Measurements from ENCODE around the gene ZSCAN21.
"Not testable (repeated sequence)": the region's sequence is repeated elsewhere in the genome, so short reads cannot be mapped to it uniquely, and the experiment has no call there.

Gene ZSCAN21

DNA sequence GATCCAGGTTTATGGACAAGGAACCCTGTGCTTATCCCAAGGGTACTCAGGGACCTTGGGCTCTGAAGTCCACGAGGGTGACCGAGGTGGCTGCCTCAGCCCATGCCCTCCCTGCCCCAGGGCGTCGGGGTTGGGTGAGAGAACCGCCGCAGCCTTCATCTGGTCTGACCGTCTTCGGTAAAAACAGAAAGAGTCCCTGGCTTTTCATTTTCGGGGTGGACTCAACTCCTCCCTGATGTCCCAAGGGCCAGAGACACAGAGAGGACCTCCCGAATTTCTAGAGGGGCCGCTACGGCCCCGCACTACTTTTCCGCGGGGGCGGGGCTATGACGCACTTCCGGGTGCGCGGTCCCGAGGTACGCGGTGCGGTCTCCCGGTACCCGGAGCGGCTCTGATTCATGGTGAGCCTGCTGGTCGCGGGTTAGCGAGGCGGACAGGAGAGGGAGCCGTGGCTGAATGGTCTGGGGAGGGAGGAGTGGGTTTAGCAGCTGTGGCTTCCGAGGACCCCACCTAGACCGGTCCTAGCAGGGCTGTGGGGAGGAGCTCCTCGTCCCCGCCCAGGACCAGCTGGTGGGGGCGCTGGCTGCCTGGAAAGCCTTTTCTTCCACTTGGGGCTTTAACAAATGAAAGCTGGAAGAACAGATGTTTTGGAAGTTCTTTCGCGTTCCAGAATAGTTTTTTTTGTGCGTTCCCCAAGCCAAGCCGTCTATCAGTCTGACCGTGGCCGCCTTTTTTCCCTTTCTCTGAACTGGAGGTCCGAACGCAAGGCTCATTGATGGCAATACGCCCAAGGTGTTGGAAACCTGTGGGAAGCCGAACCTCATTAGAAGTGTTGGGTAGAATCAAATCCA lies at the start of gene ZSCAN21:
Gene ZSCAN21, plus strand, starts transcription at position 334 of the 851 bp plus-strand sequence. CDS start 7,233 bp downstream, outside the sequence.
- peak; percentile 96 for DNase-seq (ENCODE audit: low spot score)

DNA sequence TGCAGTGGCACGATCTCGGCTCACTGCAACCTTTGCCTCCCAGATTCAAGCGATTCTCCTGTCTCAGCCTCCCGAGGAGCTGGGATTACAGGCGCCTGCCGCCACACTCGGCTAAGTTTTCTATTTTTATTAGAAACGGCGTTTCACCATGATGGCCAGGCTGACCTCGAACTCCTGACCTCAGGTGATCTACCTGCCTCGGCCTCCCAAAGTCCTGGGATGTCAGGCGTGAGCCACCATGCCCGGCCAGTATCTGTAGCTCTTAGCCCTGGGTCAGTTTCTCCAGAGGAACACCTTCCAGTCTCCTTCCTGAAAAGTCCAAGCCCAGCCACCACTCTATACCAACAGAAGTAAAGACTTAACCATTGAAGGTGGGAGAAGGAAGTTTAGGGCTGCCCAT lies 49.3 kb upstream of the ZSCAN21 start:
- no peak for DNase-seq (ENCODE audit: low spot score)

GRCh38 chr7:100003711-100004661 lies 45.6 kb upstream of the ZSCAN21 start:
- no peak for DNase-seq (ENCODE audit: low spot score)

GRCh38 chr7:100007887-100008286 lies 41.7 kb upstream of the ZSCAN21 start:
- no peak for DNase-seq (ENCODE audit: low spot score)

DNA sequence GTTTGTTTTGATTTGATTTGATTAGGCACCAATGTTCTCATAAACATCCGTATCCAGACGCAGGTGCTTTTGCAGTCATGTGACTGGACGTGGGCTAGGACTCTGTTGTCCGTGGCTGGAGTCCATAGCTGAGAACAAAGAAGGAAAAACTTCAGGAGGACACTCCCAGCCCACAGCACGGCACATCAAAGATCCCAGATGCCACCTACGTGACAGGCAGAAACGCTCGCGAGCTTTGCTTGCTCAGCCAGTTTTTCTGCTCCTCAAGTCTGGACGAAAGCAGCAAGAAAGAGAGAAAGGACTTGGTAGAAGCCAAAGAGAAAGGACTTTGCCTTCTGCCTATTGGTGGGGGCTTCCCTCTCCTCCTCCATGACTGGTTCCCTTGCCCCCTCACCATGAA lies 41.0 kb upstream of the ZSCAN21 start:
- DNase-seq (ENCODE audit: low spot score), result no peak

- DNase-seq (ENCODE audit: low spot score), result not testable (repeated sequence)
Observed at GRCh38 chr7:100009952-100010351, 39.6 kb upstream of the ZSCAN21 start.

GRCh38 chr7:100010901-100011300 lies 38.7 kb upstream of the ZSCAN21 start:
- no peak for DNase-seq (ENCODE audit: low spot score)

GRCh38 chr7:100011516-100011915 lies 38.1 kb upstream of the ZSCAN21 start:
- DNase-seq (ENCODE audit: low spot score), result no peak

- DNase-seq (ENCODE audit: low spot score), result not testable (repeated sequence)
Observed at GRCh38 chr7:100012385-100013327, 36.9 kb upstream of the ZSCAN21 start.

DNA sequence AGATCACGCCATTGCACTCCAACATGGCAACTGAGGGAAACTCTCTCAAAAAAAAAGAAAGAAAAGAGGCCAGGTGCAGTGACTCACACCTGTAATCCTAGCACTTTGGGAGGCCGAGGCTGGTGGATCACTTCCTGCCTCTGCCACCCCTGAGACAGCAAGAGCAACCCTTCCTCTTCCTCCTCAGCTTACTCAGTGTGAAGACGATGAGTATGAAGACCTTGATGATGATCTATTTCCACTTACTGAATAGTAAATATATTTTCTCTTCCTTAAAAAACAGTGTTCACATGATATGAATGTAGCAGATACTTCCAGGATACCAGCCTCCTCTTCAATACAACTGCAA lies 36.3 kb upstream of the ZSCAN21 start:
- no peak for DNase-seq (ENCODE audit: low spot score)

GRCh38 chr7:100015232-100016214 lies 34.1 kb upstream of the ZSCAN21 start, which contains the start of gene ZKSCAN1:
Gene ZKSCAN1, plus strand, starts transcription at chr7:100015596. Its CDS starts 7,911 bp downstream, at chr7:100023507.
- DNase-seq (ENCODE audit: low spot score), result peak; percentile 85

DNA sequence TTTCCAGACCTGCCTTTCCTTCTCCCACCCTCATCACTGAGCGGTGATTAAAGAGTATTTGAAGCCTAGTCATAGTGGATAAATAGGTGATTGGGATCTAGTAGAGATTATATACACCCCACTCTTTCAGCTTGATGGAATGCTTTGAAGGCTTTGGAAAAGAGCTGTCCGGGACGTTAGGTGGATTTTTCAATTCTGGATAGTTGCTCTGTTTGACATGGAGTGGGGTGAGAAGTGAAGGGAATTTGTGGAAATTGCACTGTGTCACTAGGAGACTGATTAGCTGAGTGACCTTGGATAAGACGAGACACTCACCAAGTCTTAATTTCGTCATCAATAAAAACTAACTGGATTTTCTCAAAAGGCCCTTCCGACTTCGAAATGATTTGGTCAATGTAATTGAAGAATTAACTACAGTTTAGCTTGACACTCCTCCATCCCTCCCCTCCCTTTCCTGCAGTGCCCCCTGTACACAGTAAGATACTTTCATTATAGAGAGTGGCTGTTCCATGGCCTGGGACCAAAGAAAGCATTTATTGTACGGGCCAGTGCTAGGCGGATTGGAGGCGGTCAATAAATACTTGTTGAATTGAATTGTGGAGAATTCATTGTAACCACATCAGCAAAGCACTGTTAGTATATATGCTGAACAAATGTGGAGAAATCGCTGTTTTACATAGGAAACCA lies 33.2 kb upstream of the ZSCAN21 start:
- DNase-seq (ENCODE audit: low spot score), result no peak

DNA sequence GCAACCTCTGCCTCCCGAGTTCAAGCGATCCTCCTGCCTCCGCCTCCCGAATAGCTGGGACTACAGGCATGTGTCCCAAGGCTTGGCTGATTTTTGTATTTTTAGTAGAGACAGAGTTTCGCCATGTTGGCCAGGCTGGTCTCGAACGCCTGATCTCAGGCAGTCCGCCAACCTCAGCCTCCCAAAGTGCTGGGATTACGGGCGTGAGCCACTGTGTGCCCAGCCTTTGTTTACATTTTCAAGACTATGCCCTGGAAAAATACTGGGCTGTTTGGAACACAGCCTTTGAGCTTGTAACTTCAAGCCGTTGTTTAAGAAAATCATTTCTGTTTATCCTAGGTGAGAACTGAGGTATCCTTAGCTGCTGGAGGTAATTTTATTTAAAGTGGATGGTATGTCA lies 32.3 kb upstream of the ZSCAN21 start:
- no peak for DNase-seq (ENCODE audit: low spot score)

GRCh38 chr7:100017875-100018274 lies 31.7 kb upstream of the ZSCAN21 start:
- DNase-seq (ENCODE audit: low spot score), result no peak

DNA sequence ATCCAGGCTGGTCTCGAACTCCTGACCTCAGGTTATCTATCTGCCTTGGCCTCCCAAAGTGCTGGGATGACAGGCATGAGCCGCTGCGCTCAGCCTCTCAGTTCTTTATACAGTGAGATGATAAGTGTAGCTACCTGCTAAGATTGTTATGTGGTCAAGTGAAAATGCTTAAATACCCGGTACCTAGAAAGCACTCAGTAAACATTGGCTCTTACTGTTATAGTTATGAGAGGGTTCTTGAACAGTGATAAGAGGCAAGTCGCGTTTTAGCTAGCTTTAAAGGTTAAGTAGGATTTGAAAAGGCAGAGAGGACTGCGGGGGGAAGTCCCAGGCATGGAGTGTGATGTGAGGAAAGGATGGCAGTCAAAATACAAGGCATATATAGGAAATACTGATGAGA lies 29.7 kb upstream of the ZSCAN21 start:
- no peak for DNase-seq (ENCODE audit: low spot score)

DNA sequence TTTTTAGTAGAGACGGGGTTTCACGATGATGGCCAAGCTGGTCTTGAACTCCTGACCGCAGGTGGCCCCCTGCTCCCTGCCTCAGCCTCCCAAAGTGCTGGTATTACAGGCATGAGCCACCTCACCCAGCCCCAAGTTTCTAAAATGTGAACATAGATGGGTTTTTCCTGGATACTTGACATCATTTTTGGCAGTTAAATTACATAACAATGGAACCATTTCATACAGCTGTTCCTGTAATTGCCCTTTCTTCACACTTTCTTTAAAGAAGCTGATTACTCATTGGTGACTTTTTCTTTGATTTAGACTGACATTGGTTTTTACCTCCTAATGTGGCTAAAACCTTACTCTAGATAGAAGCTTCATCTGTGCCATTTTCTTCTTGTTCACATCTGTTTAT lies 28.3 kb upstream of the ZSCAN21 start:
- DNase-seq (ENCODE audit: low spot score), result no peak

DNA sequence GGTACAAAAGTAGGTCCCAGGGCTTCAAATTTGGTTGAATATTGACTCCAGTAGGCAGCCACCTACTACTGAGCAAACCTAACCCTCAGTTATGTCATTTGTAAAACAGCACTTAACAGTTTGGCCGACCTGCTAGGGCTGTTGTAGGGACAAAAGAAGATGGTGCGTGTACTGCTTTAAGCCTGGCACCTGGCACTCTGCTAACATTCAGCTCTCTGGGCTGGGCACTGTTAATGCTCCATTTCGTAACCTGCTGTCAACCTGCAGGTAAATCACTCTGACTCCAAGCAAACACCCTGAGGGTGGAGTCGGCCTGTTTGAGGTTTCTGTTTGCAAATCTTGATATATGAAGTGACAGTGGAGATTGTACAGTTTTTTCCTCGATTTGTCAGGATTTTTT lies 27.0 kb upstream of the ZSCAN21 start:
- no peak for DNase-seq (ENCODE audit: low spot score)

- no peak for DNase-seq (ENCODE audit: low spot score)
Observed at GRCh38 chr7:100023526-100023925, 26.0 kb upstream of the ZSCAN21 start.

DNA sequence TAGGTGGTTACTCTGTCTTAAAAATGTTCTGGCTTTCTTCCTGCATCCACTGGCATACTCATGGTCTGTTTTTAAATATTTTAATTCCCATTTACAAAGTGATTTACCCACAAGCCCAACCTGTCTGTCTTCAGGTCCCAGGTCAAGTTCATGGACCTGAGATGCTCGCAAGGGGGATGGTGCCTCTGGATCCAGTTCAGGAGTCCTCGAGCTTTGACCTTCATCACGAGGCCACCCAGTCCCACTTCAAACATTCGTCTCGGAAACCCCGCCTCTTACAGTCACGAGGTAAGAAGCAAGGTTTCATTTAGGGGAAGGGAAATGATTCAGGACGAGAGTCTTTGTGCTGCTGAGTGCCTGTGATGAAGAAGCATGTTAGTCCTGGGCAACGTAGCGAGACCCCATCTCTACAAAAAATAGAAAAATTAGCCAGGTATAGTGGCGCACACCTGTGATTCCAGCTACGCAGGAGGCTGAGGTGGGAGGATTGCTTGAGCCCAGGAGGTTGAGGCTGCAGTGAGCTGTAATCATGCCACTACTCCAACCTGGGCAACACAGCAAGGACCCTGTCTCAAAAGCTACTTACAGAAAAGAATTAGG lies 25.5 kb upstream of the ZSCAN21 start:
- DNase-seq (ENCODE audit: low spot score), result no peak
